Gastrocnemius medialis (tissue), 4 donors: Measurements from ENCODE around the gene AGER.

ENCODE experiments used
- CTCF ChIP-seq, 5 experiments: fragments of 450-650 bp in 3 of 5; fragments of 200-600 bp in 2 of 5; sonication (generic) in 2 of 5; IDR thresholded peaks in 4 of 5; conservative IDR thresholded peaks in 1 of 5; 1 replicate in 4 of 5; 2 replicates in 1 of 5; pipeline ENCODE4 v1.5.1; 2016 to 2019; ENCODE audit warnings: antibody characterized with exemption in 5 of 5, mild to moderate bottlenecking in 3 of 5, moderate library complexity in 3 of 5
- POLR2A ChIP-seq, 2 donors: fragments of 450-650 bp; IDR thresholded peaks; one replicate each; pipeline ENCODE4 v1.6.1; 2017; ENCODE audit warnings: antibody characterized with exemption in 2 of 2, mild to moderate bottlenecking in 2 of 2, moderate library complexity in 2 of 2

GRCh38 chr6:32200711-32201475 lies 16.8 kb upstream of the AGER start:
- no peak for TF ChIP-seq CTCF (IDR thresholded peaks at IDR 0.05 in 4 of 5, conservative IDR thresholded peaks at IDR 0.05 in 1 of 5)
- no peak for TF ChIP-seq POLR2A (IDR thresholded peaks at IDR 0.05)
